ENCODE results near the gene ATP6V1B1. TPM values are rescaled to one million over a fixed set of nuclear protein-coding genes. Genes with fewer than 3 reads are reported as not detected.
"Not testable (repeated sequence)": the region's sequence is repeated elsewhere in the genome, so short reads cannot be mapped to it uniquely, and the experiment has no call there.

The ATP6V1B1 gene
- total RNA-seq, 6 experiments from 2014 or later: 0.44 TPM; not detected in 5

- no peak overlapping the region for H3K4me3 ChIP-seq
- no peaks in the 10 kb centered on the region for H3K36me3 ChIP-seq
- ATAC-seq: no peak
- no peaks in the 10 kb centered on the region for H3K9me3 ChIP-seq
- H3K27me3 ChIP-seq: no peaks in the 10 kb centered on the region
- DNase-seq: no peak
- intact Hi-C loops (cut with DNase I): no loop called here
- no peak for TF ChIP-seq POLR2A (IDR thresholded peaks at IDR 0.05)
- TF ChIP-seq, protein P1, sequence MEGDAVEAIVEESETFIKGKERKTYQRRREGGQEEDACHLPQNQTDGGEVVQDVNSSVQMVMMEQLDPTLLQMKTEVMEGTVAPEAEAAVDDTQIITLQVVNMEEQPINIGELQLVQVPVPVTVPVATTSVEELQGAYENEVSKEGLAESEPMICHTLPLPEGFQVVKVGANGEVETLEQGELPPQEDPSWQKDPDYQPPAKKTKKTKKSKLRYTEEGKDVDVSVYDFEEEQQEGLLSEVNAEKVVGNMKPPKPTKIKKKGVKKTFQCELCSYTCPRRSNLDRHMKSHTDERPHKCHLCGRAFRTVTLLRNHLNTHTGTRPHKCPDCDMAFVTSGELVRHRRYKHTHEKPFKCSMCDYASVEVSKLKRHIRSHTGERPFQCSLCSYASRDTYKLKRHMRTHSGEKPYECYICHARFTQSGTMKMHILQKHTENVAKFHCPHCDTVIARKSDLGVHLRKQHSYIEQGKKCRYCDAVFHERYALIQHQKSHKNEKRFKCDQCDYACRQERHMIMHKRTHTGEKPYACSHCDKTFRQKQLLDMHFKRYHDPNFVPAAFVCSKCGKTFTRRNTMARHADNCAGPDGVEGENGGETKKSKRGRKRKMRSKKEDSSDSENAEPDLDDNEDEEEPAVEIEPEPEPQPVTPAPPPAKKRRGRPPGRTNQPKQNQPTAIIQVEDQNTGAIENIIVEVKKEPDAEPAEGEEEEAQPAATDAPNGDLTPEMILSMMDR (IDR thresholded peaks at IDR 0.05): no peak
- no peaks in the 10 kb centered on the region for H3K4me1 ChIP-seq
- 83% methylated on average over 1 of the region's 13 CpGs for WGBS (ENCODE audit: insufficient coverage, low coverage, low lambda C conversion rate, missing lambda C conversion rate)
- no peak overlapping the region for H3K27ac ChIP-seq
Observed at GRCh38 chr2:71008342-71008741, 72.6 kb downstream of the ATP6V1B1 start.

GRCh38 chr2:71011786-71012185 lies 76.1 kb downstream of the ATP6V1B1 start:
- DNase-seq; H3K27ac ChIP-seq; H3K4me3 ChIP-seq; H3K9me3 ChIP-seq; H3K4me1 ChIP-seq; intact Hi-C loops (cut with DNase I); H3K27me3 ChIP-seq; H3K36me3 ChIP-seq; ATAC-seq: not testable (repeated sequence)
- no CpG with 5 or more reads among the region's 6 CpGs for WGBS (ENCODE audit: insufficient coverage, low coverage, low lambda C conversion rate, missing lambda C conversion rate)

Small RNA genes lying within 50 kb of the gene (small RNA-seq; reads per million reads assigned to genes)
- gene RF02272 (0 reads per million in 2 experiments), gene RN7SL160P (0 reads per million in 2 experiments)

Other genes starting within 250 kb of the ATP6V1B1 start
- under 1 TPM in 5 of 6 experiments, not detected in 1; under 0.01 to 1.00 (median 0.14) TPM for gene ADD2, start 167.7 kb upstream of the ATP6V1B1 start, total RNA-seq
- gene FIGLA, start 145.3 kb upstream of the ATP6V1B1 start, total RNA-seq: not detected
- not detected for gene CLEC4F, start 115.3 kb upstream of the ATP6V1B1 start, total RNA-seq
- under 1 TPM in 1 of 6 experiments, not detected in 5; 0.16 TPM for gene CD207, start 100.1 kb upstream of the ATP6V1B1 start, total RNA-seq
- gene VAX2, start 35.3 kb upstream of the ATP6V1B1 start, total RNA-seq: not detected
- under 1 TPM in 5 of 6 experiments, not detected in 1; 0.25 to 0.93 (median 0.50) TPM for gene ANKRD53, start 42.7 kb downstream of the ATP6V1B1 start, total RNA-seq
- 10 to 100 TPM; 26.5 to 33.2 (median 27.1) TPM for gene TEX261, start 59.0 kb downstream of the ATP6V1B1 start, total RNA-seq
- 10 to 100 TPM; 17.7 to 51.7 (median 36.1) TPM for gene NAGK, start 132.7 kb downstream of the ATP6V1B1 start, total RNA-seq
- gene MCEE, start 194.3 kb downstream of the ATP6V1B1 start, total RNA-seq: 10 to 100 TPM; 15.5 to 37.8 (median 23.1) TPM
- gene MPHOSPH10, start 194.7 kb downstream of the ATP6V1B1 start, total RNA-seq: 10 to 100 TPM; 10.4 to 14.3 (median 12.8) TPM